AG04450 (cell line): ENCODE results near the gene MAGEB17. TPM values are rescaled to one million over a fixed set of nuclear protein-coding genes. Genes with fewer than 3 reads are reported as not detected.

Source experiments
- CTCF ChIA-PET: fragments of 300-600, 350-600 bp; formaldehyde crosslinking; extraction: SDS; loops from one replicate; lab custom pipeline; 2022; ENCODE audit warnings: antibody characterized with exemption, inconsistent platforms; lab: Charles Lee
- POLR2A ChIA-PET: fragments of 350-600 bp; formaldehyde crosslinking; extraction: SDS; loops from one replicate; lab custom pipeline; 2021; ENCODE audit warnings: antibody characterized with exemption, inconsistent platforms; lab: Yijun Ruan, JAX
- DNase-seq: peaks from one replicate; pipeline ENCODE4 v3.0.0-alpha.2; 2011; ENCODE audit warnings: low read depth, low spot score
- H3K27ac ChIP-seq: one replicate; pipeline ENCODE4 v1.5.1; 2012; ENCODE audit warnings: low read depth, low read length, control low read depth
- H3K27me3 ChIP-seq: one replicate; pipeline ENCODE4 v1.6.0; 2012; ENCODE audit warnings: low read length; ENCODE audit not compliant: control insufficient read depth, insufficient read depth
- H3K4me3 ChIP-seq: 2 replicates; pipeline ENCODE4 v1.5.1; 2011; ENCODE audit warnings: mild to moderate bottlenecking, low read depth, low read length, control low read depth
- H3K9me3 ChIP-seq: 2 replicates; pipeline ENCODE4 v1.5.1; 2012; ENCODE audit warnings: low read length; ENCODE audit not compliant: control insufficient read depth, insufficient read depth
- CTCF ChIP-seq: IDR thresholded peaks from 2 replicates; pipeline ENCODE4 v1.5.1; 2011; ENCODE audit warnings: low read depth, low read length, control low read depth, inconsistent platforms
- polyA minus RNA-seq: library from RNA; depleted of rRNA, polyadenylated mRNA; stranded (reverse); fragments of >200 nt; gene quantifications from 2 replicates; pipeline ENCODE4 v1.2.3, GENCODE V29; 2011; rRNA and poly(A)+ RNA removed
- polyA plus RNA-seq: library from polyadenylated mRNA; depleted of rRNA; stranded (reverse); fragments of >200 nt; gene quantifications from 2 replicates; pipeline ENCODE4 v1.2.3, GENCODE V29; 2011; rRNA removed

The MAGEB17 gene
- polyA plus RNA-seq (0.05 TPM in 1 of 2 replicates, not detected in the other), polyA minus RNA-seq (not detected in 2 replicates)

GRCh38 chrX:16167181-16167580 is at the start of gene MAGEB17:
Gene MAGEB17 (plus strand): TSS chrX:16167481. CDS start chrX:16170383, 2,902 bp downstream.
- H3K27ac ChIP-seq: no peak within 1 kb of the TSS
- no peaks in the 10 kb centered on the region; the same call in 1 of the 2 replicates for H3K9me3 ChIP-seq
- TF ChIP-seq CTCF: no peak
- no peak within 1 kb of the TSS for H3K4me3 ChIP-seq
- POLR2A ChIA-PET: no interaction called here
- H3K27me3 ChIP-seq: no peaks in the 10 kb centered on the region
- DNase-seq: no peak
- CTCF ChIA-PET: no interaction called here

GRCh38 chrX:16119353-16120220 is 47.7 kb upstream of the MAGEB17 start:
- ChIA-PET CTCF (no interaction called here), POLR2A (no interaction called here)
- TF ChIP-seq CTCF: no peak
- Histone ChIP-seq H3K27ac (no peak overlapping the region), H3K9me3 (no peaks in the 10 kb centered on the region), H3K4me3 (no peak overlapping the region), H3K27me3 (no peaks in the 10 kb centered on the region)
- no peak for DNase-seq

- POLR2A ChIA-PET: no interaction called here
- no peak overlapping the region for H3K27ac ChIP-seq
- H3K27me3 ChIP-seq: no peaks in the 10 kb centered on the region
- no peak for TF ChIP-seq CTCF
- no peak overlapping the region for H3K4me3 ChIP-seq
- H3K9me3 ChIP-seq: no peaks in the 10 kb centered on the region
- CTCF ChIA-PET: interaction anchor here (0.6 to 1.3 kb wide), 2 partner anchors 174 to 324 kb away, joined by 3 read pairs; no protein-coding TSS in a partner anchor
- DNase-seq: no peak
Observed at GRCh38 chrX:16120431-16120830, 46.9 kb upstream of the MAGEB17 start.

GRCh38 chrX:16123222-16123786 is 44.0 kb upstream of the MAGEB17 start, which contains the start of gene GRPR:
Gene GRPR (plus strand): TSS chrX:16123565. CDS start chrX:16123954, 389 bp downstream.
- ChIA-PET CTCF (interaction anchor here (0.6 to 2.5 kb wide), 18 partner anchors 10 to 573 kb away, joined by 3 to 16 read pairs (median 4); no protein-coding TSS in a partner anchor), POLR2A (no interaction called here)
- DNase-seq: peak; percentile 74
- H3K4me3 ChIP-seq: no peak within 1 kb of the TSS
- TF ChIP-seq CTCF: peak; percentile 70
- H3K9me3 ChIP-seq: no peaks in the 10 kb centered on the region
- no peak within 1 kb of the TSS for H3K27ac ChIP-seq
- H3K27me3 ChIP-seq: no peaks in the 10 kb centered on the region
